ENCODE measurements around the gene LARP7.

- TF ChIP-seq POLR2A (IDR thresholded peaks at IDR 0.05; ENCODE audit: low read depth, low read length) (no peak), POLR2AphosphoS5 (IDR thresholded peaks at IDR 0.05; ENCODE audit: low read depth, low read length) (no peak), SPI1 (IDR thresholded peaks at IDR 0.05; ENCODE audit: low read depth, low read length) (no peak), TAF1 (IDR thresholded peaks at IDR 0.05; ENCODE audit: low read depth, low read length) (no peak), POU2F2 (IDR thresholded peaks at IDR 0.05; ENCODE audit: low read depth, low read length) (no peak), PAX5 (IDR thresholded peaks at IDR 0.05; ENCODE audit: insufficient read depth, low read length, severe bottlenecking) (no peak)
Observed at GRCh38 chr4:112594993-112595392, 42.0 kb upstream of the LARP7 start.
